Measurements from ENCODE around the gene SMURF2. TPM values are rescaled to one million over a fixed set of nuclear protein-coding genes. Genes with fewer than 3 reads are reported as not detected.
"Not testable (repeated sequence)": the region's sequence is repeated elsewhere in the genome, so short reads cannot be mapped to it uniquely, and the experiment has no call there.

SMURF2 gene
- total RNA-seq = 15.3 TPM

DNA sequence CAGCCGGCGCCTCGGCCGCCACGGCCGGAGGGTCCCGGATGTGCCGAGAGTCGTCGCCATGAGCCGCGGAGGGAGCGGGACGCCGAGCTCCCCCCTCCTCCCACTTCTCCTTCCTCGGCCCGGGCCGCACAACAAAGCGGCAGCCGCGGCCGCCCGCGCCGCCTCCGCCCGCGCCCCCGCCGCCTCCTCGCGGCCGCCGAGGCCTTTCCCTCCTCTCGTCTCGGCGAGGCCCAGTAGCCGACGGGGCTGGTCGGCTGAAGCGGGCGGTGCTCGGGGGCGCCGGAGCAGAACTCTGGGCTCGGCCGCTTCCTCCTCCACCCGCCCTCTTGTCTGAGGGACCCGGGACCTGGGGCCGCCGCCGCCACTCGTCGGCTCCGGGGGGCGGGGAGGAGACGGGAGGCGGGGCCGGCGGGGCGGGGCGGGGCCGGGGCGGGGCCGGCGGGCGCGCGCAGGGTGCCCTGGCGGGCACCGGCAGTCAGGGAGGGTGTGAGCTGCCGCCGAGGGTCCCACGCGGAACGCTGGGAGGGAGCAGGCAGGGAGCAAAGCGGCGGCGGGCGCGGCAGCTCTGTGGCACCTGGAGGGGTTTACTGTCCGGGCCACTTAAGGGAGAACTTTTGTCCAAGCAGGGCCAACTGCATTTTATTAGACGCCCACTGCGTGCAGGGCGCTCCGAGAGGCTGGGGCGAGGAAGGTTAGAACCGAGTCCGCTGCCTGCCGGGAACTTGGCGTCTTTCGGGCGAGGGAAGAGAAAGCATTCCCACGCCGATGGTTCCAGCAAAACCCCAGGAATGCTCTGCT is at the start of gene SMURF2:
Gene SMURF2, minus strand, starts transcription at position 332 of the 798 bp plus-strand sequence. CDS start 427 bp downstream, outside the sequence.
- peak; percentile 57 to 84 (median 77) for DNase-seq (ENCODE audit: low read depth in 2 of 3, low spot score in 2 of 3)

DNA sequence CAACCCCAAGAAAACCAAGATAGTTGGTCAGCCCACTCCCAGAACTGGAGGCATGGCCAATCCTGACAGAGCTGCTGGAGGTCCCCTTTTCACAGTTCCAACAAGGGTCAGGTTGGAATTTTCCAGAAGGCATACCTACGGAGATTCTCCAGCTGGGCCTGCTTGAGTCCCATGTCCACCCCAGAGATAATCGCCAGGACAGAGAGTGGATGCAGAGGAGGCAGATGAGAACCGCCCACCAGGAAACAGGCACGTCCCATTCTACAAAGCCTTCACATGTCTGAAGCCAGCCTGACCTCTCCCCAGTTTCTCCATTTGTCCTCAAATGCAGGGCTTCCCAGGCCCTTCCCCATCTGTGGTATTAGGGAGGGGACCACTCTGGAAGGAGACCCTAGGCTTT is 47.4 kb upstream of the SMURF2 start:
- no peak for DNase-seq (ENCODE audit: low read depth in 2 of 3, low spot score in 2 of 3)

DNA sequence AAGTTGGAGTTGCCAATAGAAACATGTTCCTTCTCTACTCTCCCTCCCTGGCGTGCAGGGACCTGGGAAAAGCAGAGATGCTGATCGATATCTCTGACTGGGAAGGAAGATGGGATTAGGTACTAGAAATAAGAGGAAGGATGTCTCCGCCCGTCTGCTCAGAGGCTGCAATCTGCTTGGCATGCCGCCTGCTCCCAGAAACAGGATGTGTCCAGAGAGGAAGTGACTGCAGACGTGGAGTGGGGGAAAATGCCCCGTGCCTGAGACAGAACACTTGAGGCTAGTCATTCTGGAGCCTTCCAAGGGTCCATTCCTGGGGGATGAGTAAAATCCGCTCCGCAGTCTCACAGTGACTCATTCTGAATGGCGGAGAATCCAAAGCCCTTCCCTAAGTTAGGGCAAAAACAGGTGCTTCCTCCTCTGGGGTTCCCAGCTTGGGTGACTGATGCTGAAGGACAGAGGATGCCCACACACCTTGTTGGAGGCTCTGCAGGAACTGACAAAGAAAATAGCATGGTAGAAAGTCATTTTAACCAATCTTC is 45.0 kb upstream of the SMURF2 start:
- peak in 2 of 3 donors; percentile 31 to 32 for DNase-seq (ENCODE audit: low read depth in 2 of 3, low spot score in 2 of 3)

DNA sequence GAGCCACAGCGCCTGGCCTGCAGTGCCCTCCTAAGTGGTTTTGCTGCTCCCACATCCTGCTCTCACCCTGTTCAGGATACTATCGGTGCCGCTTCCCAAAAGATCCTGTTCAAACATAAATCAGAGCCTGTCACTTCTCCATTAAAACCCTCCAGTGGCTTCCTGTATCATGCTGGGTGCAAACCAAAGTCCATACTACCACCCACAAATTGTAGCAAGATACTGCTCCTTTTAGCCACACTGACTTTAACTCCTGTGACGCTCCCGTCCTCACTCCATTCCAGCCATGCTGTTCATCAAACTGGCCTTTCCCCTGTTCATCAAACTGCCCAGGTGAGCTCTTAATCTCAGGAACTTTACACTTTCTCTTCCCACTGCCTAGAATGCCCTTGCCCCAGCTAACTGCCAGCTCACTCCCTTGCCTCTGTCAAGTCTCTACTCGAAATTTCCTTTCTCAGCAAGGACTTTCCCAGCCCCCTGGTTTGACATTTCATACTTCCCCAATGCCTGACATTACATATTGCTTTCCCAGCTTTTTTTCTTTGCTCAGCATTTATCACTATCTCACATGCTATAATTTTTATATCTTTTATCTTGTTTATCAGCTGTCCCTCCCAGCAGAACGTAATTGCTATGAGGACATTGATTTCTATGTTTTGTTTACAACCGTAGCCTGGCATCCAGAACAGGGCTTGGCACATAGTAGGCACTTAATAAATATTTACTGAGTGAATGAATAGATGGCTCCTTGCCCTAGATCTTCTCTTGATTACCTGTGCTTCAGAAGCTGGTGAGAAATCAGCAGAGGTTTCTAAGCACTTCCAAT is 44.3 kb upstream of the SMURF2 start:
- DNase-seq (ENCODE audit: low read depth in 2 of 3, low spot score in 2 of 3) = no peak

DNA sequence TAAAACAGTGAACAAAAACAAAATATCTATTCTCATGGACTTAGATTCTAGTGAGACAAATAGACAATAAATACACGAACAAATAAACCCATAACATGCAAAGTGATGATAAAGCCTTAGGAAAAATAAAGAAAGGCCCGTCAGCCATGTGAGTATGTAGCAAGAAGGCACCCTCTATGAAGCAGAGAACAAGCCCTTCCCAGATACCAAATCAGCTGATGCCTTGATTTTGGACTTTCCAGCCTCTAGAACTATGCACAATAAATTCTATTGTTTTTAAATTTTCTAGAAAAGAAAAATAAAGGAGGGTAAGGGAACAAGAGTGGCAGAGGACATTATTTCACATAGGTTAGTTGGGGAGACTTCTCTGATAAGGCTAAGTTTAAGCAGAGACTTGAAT is 40.7 kb upstream of the SMURF2 start:
- DNase-seq (ENCODE audit: low read depth in 2 of 3, low spot score in 2 of 3) = no peak

DNA sequence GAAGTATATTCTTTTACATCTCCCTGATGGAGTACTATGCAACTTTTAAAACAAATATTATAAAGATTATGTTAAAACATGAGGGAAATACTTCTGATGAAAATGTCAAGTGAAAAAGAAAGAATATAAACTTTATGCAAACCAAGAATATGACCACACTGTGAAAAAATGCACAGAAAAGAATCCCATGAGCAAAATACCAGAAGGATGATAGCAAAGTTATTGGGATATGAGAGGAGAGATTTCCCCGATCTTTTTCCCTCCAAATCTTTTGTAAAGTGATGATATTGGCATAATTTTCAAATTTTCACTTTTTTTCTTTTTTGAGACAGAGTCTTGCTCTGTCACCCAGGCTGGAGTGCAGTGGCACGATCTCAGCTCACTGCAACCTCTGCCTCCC is 36.6 kb upstream of the SMURF2 start:
- DNase-seq (ENCODE audit: low read depth in 2 of 3, low spot score in 2 of 3) = no peak

DNA sequence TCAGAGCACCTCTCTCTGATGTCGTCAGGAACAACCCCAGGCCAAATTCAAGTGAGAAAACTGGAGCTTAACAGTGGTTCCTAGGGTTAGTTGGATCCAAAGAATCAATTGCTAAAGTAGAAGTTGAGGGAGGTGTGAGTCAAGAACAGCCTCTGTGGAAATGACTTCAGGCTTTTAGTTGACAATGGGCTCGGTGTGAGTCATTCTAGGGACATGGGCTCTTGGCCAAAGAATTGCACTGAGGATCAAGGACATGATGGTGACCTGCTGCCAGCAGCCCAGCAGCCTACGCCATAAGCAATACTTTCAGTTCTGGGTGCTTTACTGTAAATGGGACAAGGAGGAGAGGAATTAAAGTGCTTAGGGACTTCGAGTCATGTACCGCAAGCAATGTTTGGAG is 32.1 kb upstream of the SMURF2 start:
- DNase-seq (ENCODE audit: low read depth in 2 of 3, low spot score in 2 of 3) = no peak

DNA sequence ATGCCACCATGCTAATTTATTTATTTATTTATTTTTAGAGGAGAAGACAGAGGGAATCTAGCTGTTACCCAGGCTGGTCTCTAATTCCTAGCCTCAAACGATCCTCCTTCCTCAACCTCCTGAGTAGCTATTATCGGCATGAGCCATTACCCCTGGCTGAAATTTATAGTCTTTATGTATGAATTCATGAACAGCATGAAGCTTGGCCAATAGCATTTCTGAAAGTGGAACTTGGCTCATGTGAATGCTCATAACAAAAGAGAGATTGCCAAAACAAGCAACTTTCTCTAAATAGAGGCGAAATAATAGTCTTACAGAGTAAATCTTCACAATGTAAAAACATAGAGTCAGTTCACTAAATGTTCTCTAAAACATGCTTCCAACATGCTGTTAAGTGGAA is 30.1 kb upstream of the SMURF2 start:
- DNase-seq (ENCODE audit: low read depth in 2 of 3, low spot score in 2 of 3) = no peak

DNA sequence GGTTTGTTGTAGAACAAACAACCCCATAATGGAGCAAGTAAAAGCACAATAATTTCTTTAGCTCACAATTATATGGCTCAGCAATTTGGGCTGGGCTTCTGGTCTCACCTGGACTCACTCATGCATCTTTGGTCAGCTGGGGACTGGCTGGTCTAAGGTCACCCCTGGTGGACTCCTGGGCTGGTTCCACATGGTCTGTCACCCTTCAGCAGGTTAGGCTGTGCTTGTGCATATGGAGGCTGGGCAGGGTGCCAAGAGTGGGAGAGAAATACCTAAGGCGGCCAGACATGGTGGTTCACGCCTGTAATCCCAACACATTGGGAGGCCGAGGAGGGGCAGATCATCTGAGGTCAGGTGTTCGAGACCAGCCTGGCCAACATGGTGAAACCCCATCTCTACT is 27.0 kb upstream of the SMURF2 start:
- DNase-seq (ENCODE audit: low read depth in 2 of 3, low spot score in 2 of 3) = no peak

DNA sequence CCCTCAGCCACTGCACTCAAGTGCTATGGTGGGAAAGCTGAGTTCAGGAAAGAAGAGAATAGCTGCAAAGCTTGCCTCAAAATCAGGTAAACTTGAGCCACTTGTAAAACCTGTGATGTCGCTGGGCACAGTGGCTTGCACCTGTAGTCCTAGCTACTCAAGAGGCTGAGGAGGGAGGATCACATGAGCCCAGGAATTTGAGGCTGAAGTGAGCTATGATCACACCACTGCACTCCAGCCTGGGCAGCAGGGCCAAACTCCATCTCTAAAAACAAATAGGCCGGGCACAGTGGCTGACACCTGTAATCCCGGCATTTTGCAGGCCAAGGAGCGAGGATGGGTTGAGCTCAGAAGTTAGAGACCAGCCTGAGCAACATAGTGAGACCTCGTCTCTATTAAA is 26.4 kb upstream of the SMURF2 start:
- DNase-seq (ENCODE audit: low read depth in 2 of 3, low spot score in 2 of 3) = no peak

DNA sequence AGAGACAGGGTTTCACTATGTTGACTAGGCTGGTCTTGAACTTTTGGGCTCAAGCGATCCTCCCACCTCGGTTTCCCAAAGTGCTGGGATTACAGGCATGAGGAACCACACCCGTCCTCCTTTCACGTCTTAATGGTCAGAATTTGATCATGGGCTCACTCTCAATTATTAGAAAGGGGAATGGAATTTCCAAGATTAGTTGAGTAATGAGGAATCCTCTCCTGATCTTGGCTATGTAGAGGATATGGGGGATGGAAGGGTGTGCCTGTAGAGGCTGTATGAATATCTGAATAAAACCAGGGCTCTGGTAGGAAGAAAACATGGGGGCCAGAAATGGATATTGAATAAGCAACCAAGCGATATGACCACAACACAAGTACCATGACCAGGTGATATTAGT is 25.9 kb upstream of the SMURF2 start:
- no peak for DNase-seq (ENCODE audit: low read depth in 2 of 3, low spot score in 2 of 3)

DNA sequence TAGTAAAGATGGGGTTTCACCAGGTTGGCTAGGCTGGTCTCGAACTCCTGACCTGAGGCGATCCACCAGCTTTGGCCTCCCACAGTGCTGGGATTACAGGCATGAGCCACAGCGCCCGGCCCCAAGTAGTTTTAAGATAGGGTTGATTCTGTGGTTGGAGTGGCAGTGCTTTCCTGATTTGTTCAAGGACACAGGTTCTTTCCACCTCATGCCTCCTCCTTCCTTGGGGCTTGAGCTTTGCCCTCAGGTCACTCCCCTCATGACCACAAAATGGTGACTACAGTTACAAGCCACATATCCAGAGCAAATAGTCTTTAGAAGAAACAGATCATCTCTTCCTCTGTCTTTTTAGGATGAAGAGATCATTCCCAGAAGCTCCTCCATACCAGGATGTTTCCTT is 25.3 kb upstream of the SMURF2 start:
- no peak for DNase-seq (ENCODE audit: low read depth in 2 of 3, low spot score in 2 of 3)

DNA sequence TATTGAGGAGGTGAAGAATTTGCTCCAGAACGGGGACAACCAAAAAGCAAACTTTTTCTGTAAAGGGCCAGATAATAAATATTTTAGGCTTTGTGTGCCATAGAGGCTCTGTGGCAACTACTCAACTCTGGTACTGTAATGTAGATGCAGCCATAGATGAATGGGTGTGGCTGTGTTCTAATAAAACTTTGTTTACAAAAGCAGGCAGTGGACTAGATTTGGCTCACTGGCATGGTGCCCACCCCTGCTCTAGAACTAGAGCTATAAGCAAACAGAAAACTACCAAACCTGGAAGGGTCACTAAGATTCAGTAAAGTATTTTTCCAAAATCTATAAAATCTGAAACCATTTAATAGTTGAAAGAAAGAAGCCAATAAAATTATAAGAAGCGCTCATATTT is 24.6 kb upstream of the SMURF2 start:
- no peak for DNase-seq (ENCODE audit: low read depth in 2 of 3, low spot score in 2 of 3)

DNA sequence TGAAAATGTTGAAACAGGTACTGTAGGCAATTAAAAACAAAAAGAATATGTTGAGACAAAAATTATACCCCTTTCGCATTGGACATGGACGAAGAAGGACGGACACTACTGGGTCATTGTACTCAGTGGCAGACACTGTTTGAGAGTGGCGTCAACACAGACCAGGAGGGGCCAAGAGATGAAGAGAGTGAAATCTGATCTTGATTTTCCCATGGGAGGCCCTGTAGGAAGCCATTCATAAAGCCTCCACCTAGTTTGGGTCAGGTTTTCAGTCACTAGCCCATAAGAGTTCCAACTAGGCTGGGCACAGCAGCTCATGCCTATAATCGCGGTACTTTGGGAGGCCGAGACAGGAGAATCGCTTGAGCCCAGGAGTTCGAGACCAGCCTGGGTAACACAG is 23.6 kb upstream of the SMURF2 start:
- DNase-seq (ENCODE audit: low read depth in 2 of 3, low spot score in 2 of 3) = no peak

DNA sequence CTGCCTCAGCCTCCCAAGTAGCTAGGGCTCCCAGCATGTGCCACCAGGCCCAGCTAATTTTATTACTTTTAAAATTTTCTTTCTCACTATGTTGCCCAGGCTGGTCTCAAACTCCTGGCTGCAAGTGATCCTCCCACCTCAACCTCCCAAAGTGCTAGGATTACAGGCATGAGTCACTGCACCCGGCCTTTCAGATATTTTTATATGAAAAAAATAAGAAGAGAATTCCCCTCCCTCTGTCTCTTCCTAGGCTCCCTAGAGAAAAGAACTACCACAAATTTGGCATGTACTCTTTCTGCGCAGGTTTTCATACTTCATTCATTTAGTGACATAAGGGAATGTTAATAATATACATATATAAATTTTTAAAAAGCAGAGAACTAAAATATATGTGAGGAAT is 21.7 kb upstream of the SMURF2 start:
- DNase-seq (ENCODE audit: low read depth in 2 of 3, low spot score in 2 of 3) = no peak

DNA sequence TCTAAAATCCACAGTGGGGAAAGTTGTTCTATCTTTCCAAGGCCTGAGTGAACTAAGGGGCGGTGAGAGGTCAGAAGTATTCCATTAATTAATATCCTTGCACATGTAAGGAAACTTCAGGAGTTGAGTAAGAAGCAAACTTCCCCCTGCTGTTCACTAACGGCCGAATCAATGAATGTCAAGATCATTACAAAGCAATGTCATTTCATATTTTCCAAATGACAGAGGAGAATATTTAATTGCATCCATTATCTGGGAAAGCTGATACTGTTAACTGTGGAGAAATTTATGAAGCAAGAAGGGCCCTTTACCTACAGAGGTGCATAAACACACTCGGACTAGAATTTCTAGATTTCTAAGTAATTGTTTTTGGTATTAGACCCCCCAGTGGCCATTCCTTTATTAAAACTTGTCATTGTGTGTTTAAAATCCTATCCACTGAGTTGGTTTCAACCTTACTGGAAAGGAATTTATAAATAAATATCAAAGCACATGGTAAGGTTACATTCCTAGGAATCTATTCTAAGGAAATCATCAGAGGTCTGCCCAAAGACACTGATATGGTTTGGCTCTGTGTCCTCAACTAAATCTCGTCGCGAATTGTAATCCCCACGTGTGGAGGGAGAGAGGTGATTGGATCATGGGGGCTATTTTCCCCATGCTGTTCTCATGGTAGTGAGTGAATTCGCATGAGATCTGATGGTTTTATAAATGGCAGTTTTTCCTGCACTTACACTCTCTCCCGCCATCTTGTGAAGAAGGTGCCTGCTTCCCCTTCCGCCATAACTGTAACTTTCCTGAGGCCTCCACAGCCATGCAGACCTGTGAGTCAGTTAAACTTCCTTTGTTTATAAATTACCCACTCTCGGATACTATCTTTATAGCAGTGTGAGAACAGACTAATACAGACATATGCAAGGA is 20.4 kb upstream of the SMURF2 start:
- DNase-seq (ENCODE audit: low read depth in 2 of 3, low spot score in 2 of 3) = no peak

DNA sequence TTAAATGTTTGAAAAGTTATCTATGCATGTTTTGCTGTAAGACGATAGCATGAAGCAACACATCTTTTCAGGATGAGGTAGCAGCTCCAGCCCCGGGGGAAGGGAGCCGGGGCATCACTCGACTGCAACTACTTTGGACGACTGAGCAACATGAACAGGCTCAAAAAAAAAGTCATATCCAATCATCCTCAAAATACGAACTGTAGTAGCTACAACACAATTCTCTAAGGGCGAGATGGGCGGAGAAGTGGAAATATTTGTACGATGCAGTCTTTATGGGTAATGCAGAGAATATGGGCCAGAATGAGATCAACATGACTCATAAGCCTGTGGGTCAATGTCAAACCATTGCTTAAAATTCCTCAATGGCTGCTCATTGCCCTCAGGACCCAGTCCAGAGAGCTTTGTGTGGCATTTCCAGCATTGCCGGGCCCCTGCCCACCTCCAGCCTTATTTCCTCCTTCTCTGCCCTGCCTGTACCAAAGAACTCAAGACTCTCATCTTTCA is 17.7 kb upstream of the SMURF2 start:
- no peak for DNase-seq (ENCODE audit: low read depth in 2 of 3, low spot score in 2 of 3)

DNA sequence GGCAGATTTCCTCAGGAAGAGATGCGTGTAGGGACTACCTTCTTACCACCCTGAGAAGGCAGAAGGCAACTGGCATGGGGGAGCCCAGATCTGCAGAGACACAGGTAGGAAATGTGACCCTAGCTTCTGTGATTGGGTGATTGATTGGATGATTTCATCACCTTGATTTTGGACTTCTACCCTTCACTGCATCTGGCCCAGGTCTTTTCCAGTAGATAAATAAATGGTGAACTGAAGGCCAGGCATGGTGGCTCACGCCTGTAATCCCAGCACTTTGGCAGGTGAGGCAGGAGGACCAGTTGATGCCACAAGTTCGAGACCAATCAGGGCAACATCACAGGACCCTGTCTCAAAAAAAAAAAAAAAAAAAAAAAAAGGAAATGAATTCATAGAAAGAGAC is 14.7 kb upstream of the SMURF2 start:
- DNase-seq (ENCODE audit: low read depth in 2 of 3, low spot score in 2 of 3) = no peak

DNA sequence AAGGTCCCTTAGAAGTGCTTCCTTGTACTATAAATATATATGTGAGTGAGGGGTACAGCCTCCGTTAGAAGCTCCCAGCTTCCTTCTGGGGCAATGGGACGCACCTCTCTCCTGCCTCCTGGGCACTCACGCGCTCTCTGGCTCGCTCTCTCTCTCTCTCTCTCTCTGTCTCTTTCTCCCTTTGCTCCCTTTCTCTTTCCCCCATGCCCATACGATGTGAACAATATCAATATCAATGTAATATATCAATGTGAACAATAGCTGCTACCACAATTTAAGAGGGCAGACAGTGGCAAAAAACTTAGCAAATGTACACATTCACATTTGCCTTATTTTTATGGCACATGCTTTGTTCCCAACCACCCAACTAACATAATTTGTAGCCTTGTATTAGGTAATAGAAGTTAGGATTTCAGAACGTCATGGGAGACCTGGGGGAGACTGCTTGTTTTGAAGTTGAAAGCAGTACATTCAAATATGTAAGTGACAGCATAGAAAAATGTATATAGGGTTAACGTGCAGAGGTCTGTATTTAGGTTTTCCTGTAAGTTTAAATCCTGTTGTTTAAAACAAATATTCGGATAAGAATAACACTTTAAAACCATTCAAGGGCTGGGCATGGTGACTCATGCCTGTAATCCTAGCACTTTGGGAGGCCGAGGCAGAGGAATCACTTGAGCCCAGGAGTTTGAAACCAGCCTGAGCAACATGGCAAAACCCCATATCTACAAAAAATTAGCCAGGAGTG is 8.9 kb upstream of the SMURF2 start:
- DNase-seq (ENCODE audit: low read depth in 2 of 3, low spot score in 2 of 3) = not testable (repeated sequence)

All from hematopoietic multipotent progenitor cell (in vitro differentiated cells).